K562 (cell line): Measurements from ENCODE around the gene ZSWIM4. TPM values are rescaled to one million over a fixed set of nuclear protein-coding genes. Genes with fewer than 3 reads are reported as not detected.

Experiments used
- ATAC-seq: fragments of 200-7000 bp; cut with Tn5 transposase; 3 replicates; pipeline ENCODE4 v1.9.1; 2020; ENCODE audit warnings: moderate library complexity
- BruUV-seq: library from RNA; stranded (reverse); fragments of 400-500 nt; replicated peaks from 2 replicates; lab custom pipeline; 2021; lab: Mats Ljungman, UMichigan
- CTCF ChIA-PET: fragments of 300-600 bp; formaldehyde crosslinking; extraction: SDS; loops from one replicate; lab custom pipeline; 2021; ENCODE audit warnings: low intra/inter-chr PET ratio; lab: Yijun Ruan, JAX
- POLR2A ChIA-PET: fragments of 300-600, 350-650 bp; sonication (Branson Sonifier 250); formaldehyde crosslinking; extraction: SDS; loops from one replicate; lab custom pipeline; 2021; ENCODE audit warnings: antibody characterized with exemption, inconsistent platforms; lab: Yijun Ruan, JAX
- DNase-seq, 4 experiments: peaks; one replicate each; pipeline versions ENCODE4 v3.0.0 to v3.0.0-alpha.2; 2011 to 2018; ENCODE audit warnings: low spot score in 3 of 4, mixed read lengths in 3 of 4; ENCODE audit errors: extremely low read depth in 1 of 4
- FAIRE-seq: peaks from 2 replicates; lab custom pipeline; 2011; peaks lifted over from hg19 to GRCh38; lab: Jason Lieb, UNC
- H2AFZ ChIP-seq: 2 replicates; pipeline ENCODE4 v1.6.0; 2011; ENCODE audit warnings: low read depth, low read length, control low read depth, inconsistent platforms
- H3K27ac ChIP-seq: fragments of 200-600 bp; 3 replicates; pipeline ENCODE4 v1.8.0; 2011; ENCODE audit warnings: low read depth, mild to moderate bottlenecking, control low read depth, inconsistent platforms, low read length, moderate library complexity, mixed read lengths; ENCODE audit errors: extremely low read depth
- H3K27me3 ChIP-seq, 2 experiments: fragments of 300-600 bp in 1 of 2; 2 replicates in 1 of 2; 3 replicates in 1 of 2; pipeline versions ENCODE4 v1.6.0 to v1.8.0; 2011; ENCODE audit warnings: inconsistent platforms in 2 of 2, low read length in 2 of 2, mild to moderate bottlenecking in 1 of 2, mixed read lengths in 1 of 2, moderate library complexity in 1 of 2; ENCODE audit not compliant: control insufficient read depth in 2 of 2, insufficient read depth in 2 of 2
- H3K36me3 ChIP-seq: fragments of 300-600 bp; 3 replicates; pipeline ENCODE4 v1.8.0; 2011; ENCODE audit warnings: mild to moderate bottlenecking, low read length, inconsistent platforms; ENCODE audit not compliant: control insufficient read depth, insufficient read depth
- H3K4me1 ChIP-seq, 2 experiments: fragments of 200-600 bp in 1 of 2; replicated peaks in 1 of 2; 2 replicates in 1 of 2; 3 replicates in 1 of 2; pipeline versions ENCODE4 v1.5.1 to v1.8.0; 2011; ENCODE audit warnings: inconsistent platforms in 2 of 2, low read length in 2 of 2, mild to moderate bottlenecking in 1 of 2, mixed read lengths in 1 of 2, moderate library complexity in 1 of 2; ENCODE audit not compliant: control insufficient read depth in 2 of 2, insufficient read depth in 2 of 2
- H3K4me2 ChIP-seq: 2 replicates; pipeline ENCODE4 v1.6.1; 2011; ENCODE audit warnings: low read length, control low read depth, inconsistent platforms, mixed read lengths; ENCODE audit not compliant: insufficient read depth
- H3K4me3 ChIP-seq: fragments of 200-600 bp; sonication (generic), shearing (Covaris generic); 2 replicates; pipeline ENCODE4 v1.5.1; 2016; ENCODE audit warnings: control low read depth, inconsistent platforms
- H3K79me2 ChIP-seq: fragments of 200-600 bp; 3 replicates; pipeline ENCODE4 v1.8.0; 2011; ENCODE audit warnings: low read length, inconsistent platforms; ENCODE audit not compliant: control insufficient read depth, insufficient read depth
- H3K9ac ChIP-seq, 2 experiments: 2 replicates each; pipeline versions ENCODE4 v1.6.0 to v1.6.1; 2011; ENCODE audit warnings: low read depth in 2 of 2, low read length in 2 of 2, control low read depth in 1 of 2, inconsistent platforms in 1 of 2, mild to moderate bottlenecking in 1 of 2, mixed read lengths in 1 of 2; ENCODE audit not compliant: insufficient read depth in 1 of 2
- H3K9me1 ChIP-seq: one replicate; pipeline ENCODE4 v1.6.0; 2011; ENCODE audit warnings: inconsistent platforms, mild to moderate bottlenecking, low read length, moderate library complexity; ENCODE audit not compliant: control insufficient read depth, insufficient read depth
- H3K9me3 ChIP-seq: replicated peaks from 2 replicates; pipeline ENCODE4 v1.5.1; 2011; ENCODE audit warnings: low read depth, low read length, inconsistent platforms; ENCODE audit not compliant: control insufficient read depth, insufficient read depth
- H4K20me1 ChIP-seq: replicated peaks from 2 replicates; pipeline ENCODE4 v1.6.1; 2011; ENCODE audit warnings: low read length, inconsistent platforms, mixed read lengths; ENCODE audit not compliant: control insufficient read depth, insufficient read depth
- C11orf30 ChIP-seq: fragments of 450-650 bp; IDR thresholded peaks from 2 replicates; pipeline ENCODE4 v1.6.1; 2016; ENCODE audit warnings: low read depth, mild to moderate bottlenecking
- CBFB ChIP-seq: sonication (generic); formaldehyde crosslinking; IDR thresholded peaks from 2 replicates; pipeline ENCODE4 v1.4.0; 2020; ENCODE audit warnings: mild to moderate bottlenecking, missing genetic modification reagents
- CREB3L1 ChIP-seq: fragments of 450-650 bp; IDR thresholded peaks from 2 replicates; pipeline ENCODE4 v1.6.1; 2014; ENCODE audit warnings: low read depth, mild to moderate bottlenecking, moderate library complexity, borderline replicate concordance
- ETV1 ChIP-seq: fragments of 450-650 bp; conservative IDR thresholded peaks from 2 replicates; pipeline ENCODE4 v1.6.1; 2016; ENCODE audit warnings: missing genetic modification characterization, control low read depth, low read depth, missing compliant biosample characterization
- HDAC1 ChIP-seq, 2 experiments: fragments of 450-650 bp; IDR thresholded peaks; 2 replicates each; pipeline ENCODE4 v1.6.1; 2016 to 2017; ENCODE audit warnings: inconsistent platforms in 1 of 2, mild to moderate bottlenecking in 1 of 2, moderate library complexity in 1 of 2
- HLTF ChIP-seq: fragments of 450-650 bp; IDR thresholded peaks from 2 replicates; pipeline ENCODE4 v1.6.1; 2016
- NELFE ChIP-seq: IDR thresholded peaks from 2 replicates; pipeline ENCODE4 v1.6.1; 2011; ENCODE audit warnings: mild to moderate bottlenecking; ENCODE audit not compliant: insufficient read depth, insufficient read length
- PHF21A ChIP-seq: fragments of 450-650 bp; IDR thresholded peaks from 2 replicates; pipeline ENCODE4 v1.6.1; 2017; ENCODE audit warnings: low read depth, borderline replicate concordance
- SIN3B ChIP-seq: fragments of 450-650 bp; IDR thresholded peaks from 2 replicates; pipeline ENCODE4 v1.6.1; 2017; ENCODE audit warnings: low read depth, mild to moderate bottlenecking, moderate library complexity
- SPI1 ChIP-seq: IDR thresholded peaks from 2 replicates; pipeline ENCODE4 v1.6.1; 2011; ENCODE audit warnings: low read depth, low read length, control low read depth, borderline replicate concordance
- TAF15 ChIP-seq: fragments of 200-400 bp; formaldehyde crosslinking; IDR thresholded peaks from 2 replicates; pipeline ENCODE4 v1.6.1; 2017; ENCODE audit warnings: mild to moderate bottlenecking, low read depth, low read length, moderate library complexity
- ZNF24 ChIP-seq: fragments of 450-650 bp; IDR thresholded peaks from 2 replicates; pipeline ENCODE4 v1.6.1; 2016
- ZNF407 ChIP-seq: fragments of 450-650 bp; IDR thresholded peaks from 2 replicates; pipeline ENCODE4 v1.6.1; 2016; ENCODE audit warnings: low read depth
- WGBS: fragments of 100-300 bp; shearing (Covaris generic); methylation state at CpG from one replicate; pipeline ENCODE4 v1.1.6; 2016; ENCODE audit warnings: low coverage, mixed read lengths; ENCODE audit not compliant: insufficient coverage; ENCODE audit errors: missing lambda C conversion rate; 5-methylcytosine and 5-hydroxymethylcytosine counted together
- in situ Hi-C: fragments of 300-500 bp; cut with MboI; formaldehyde crosslinking; loops from 4 replicates; pipeline ENCODE4 v1.15.0; 2018; ENCODE audit warnings: inconsistent platforms, mixed read lengths
- intact Hi-C: fragments of 100-400 bp; cut with micrococcal nuclease; formaldehyde crosslinking; loops from 2 replicates; pipeline ENCODE4 v1.14.2; 2022
- polyA plus RNA-seq, 8 experiments: library from polyadenylated mRNA; depleted of rRNA in 4 of 8; stranded (reverse) in 5 of 8; unstranded in 3 of 8; fragments of >200 nt; fragmentation: Nextera tagmentation in 2 of 8; fragmentation: Illumina TruSeq in 1 of 8; extraction: Ambion mirVana in 2 of 8; extraction: Trizol in 1 of 8; gene quantifications; 2 replicates each; pipeline versions ENCODE4 v1.2.1 to v1.2.3, GENCODE V29; 2011 to 2014; ENCODE audit warnings: inconsistent platforms in 1 of 8, missing spikeins in 1 of 8
- total RNA-seq, 7 experiments: library from RNA; depleted of rRNA in 6 of 7; stranded (reverse); fragments of >200 nt in 6 of 7; fragmentation: Illumina TruSeq in 2 of 7; extraction: Trizol in 2 of 7; gene quantifications; 2 replicates each; pipeline versions ENCODE4 v1.2.1 to v1.2.3, GENCODE V29; 2011 to 2021; ENCODE audit warnings: low replicate concordance in 1 of 7

The ZSWIM4 gene
- total and polyA plus RNA-seq, 9 of the 15 experiments (the other 6 are each of a cell fraction or from before 2014, with no cell fraction given): 0.25 to 3.7 (median 0.79) TPM; not detected in 2

- peaks cover 61% of the 10 kb centered on the region; the same call in 1 of the 3 replicates for H3K36me3 ChIP-seq
- TSS peak; percentile 56 for BruUV-seq
- H3K4me2 ChIP-seq: peak overlapping the region; percentile 85
- intact Hi-C loops: no loop called here
- in situ Hi-C loops: no loop called here
- H3K4me1 ChIP-seq: peaks cover 7 to 43% of the 10 kb centered on the region in 2 experiments; a peak in 3 of 5 replicates
- FAIRE-seq (peak; percentile 58), DNase-seq (peak in 1 of 4 experiments; percentile 26), ATAC-seq (peak; percentile 46)
- peak overlapping the region; percentile 60 for H3K4me3 ChIP-seq
- H3K79me2 ChIP-seq: peaks cover 28% of the 10 kb centered on the region
- H4K20me1 ChIP-seq: no peaks in the 10 kb centered on the region
- peak overlapping the region; percentile 43 for H2AFZ ChIP-seq
- peak overlapping the region; percentile 26; the same call in 1 of the 3 replicates for H3K27ac ChIP-seq
- no peaks in the 10 kb centered on the region for H3K9me1 ChIP-seq
- CTCF ChIA-PET: no interaction called here
- WGBS: 39% methylated on average over 17 of the region's 19 CpGs
- no peaks in the 10 kb centered on the region for H3K27me3 ChIP-seq
- no peaks in the 10 kb centered on the region for H3K9me3 ChIP-seq
- POLR2A ChIA-PET: interaction anchor here (0.6 to 2.0 kb wide), 4 partner anchors 9 to 266 kb away, joined by 3 to 6 read pairs (median 4); partner anchors contain the start of gene C19orf53
- H3K9ac ChIP-seq: peak overlapping the region; percentile 61 to 97
- TF ChIP-seq PHF21A: 0 out of 2 replicates have a peak, but pooled peaks have one; percentile 16
- TF ChIP-seq SPI1: 0 out of 2 replicates have a peak, but pooled peaks have one; percentile 34
- TF ChIP-seq CREB3L1: no peak
- TF ChIP-seq HDAC1 (IDR thresholded peaks at IDR 0.05): peak in 1 of 2 experiments; percentile 32; a peak in 1 of 4 replicates
- no peak for TF ChIP-seq C11orf30
- no peak for TF ChIP-seq NELFE
- no peak for TF ChIP-seq TAF15
- 0 out of 2 replicates have a peak, but pooled peaks have one; percentile 38 for TF ChIP-seq ETV1
- no peak for TF ChIP-seq CBFB (CRISPR knock-in tag)
- no peak for TF ChIP-seq SIN3B
- no peak for TF ChIP-seq ZNF24
- TF ChIP-seq HLTF: 0 out of 2 replicates have a peak, but pooled peaks have one; percentile 47
- no peak for TF ChIP-seq ZNF407
These were observed 29.7 kb upstream of the ZSWIM4 start for GRCh38 chr19:13765395-13766094.
